Measurements from ENCODE around the gene FANCE.

Gene FANCE

GRCh38 chr6:35473075-35473849, 21.1 kb downstream of the FANCE start:
- peaks cover 4% of the 10 kb centered on the region for H3K4me1 ChIP-seq (ENCODE audit: control insufficient read depth, insufficient read depth, low read length)
- H3K36me3 ChIP-seq (ENCODE audit: control insufficient read depth, insufficient read depth, low read length) = peaks cover 17% of the 10 kb centered on the region
- no peak overlapping the region for H3K4me3 ChIP-seq (ENCODE audit: low read length)
- H3K27me3 ChIP-seq (ENCODE audit: control insufficient read depth, insufficient read depth, low read length) = no peaks in the 10 kb centered on the region
- no peak overlapping the region for H3K9ac ChIP-seq (ENCODE audit: low read length)
- H3K27ac ChIP-seq (ENCODE audit: low read depth, low read length) = no peak overlapping the region

GRCh38 chr6:35473850-35474130, 21.7 kb downstream of the FANCE start:
- no peak overlapping the region for H3K9ac ChIP-seq (ENCODE audit: low read length)
- H3K36me3 ChIP-seq (ENCODE audit: control insufficient read depth, insufficient read depth, low read length) = peaks cover 20% of the 10 kb centered on the region
- peaks cover 4% of the 10 kb centered on the region for H3K4me1 ChIP-seq (ENCODE audit: control insufficient read depth, insufficient read depth, low read length)
- H3K4me3 ChIP-seq (ENCODE audit: low read length) = no peak overlapping the region
- no peak overlapping the region for H3K27ac ChIP-seq (ENCODE audit: low read depth, low read length)
- no peaks in the 10 kb centered on the region for H3K27me3 ChIP-seq (ENCODE audit: control insufficient read depth, insufficient read depth, low read length)

- Histone ChIP-seq H3K27me3 (ENCODE audit: control insufficient read depth, insufficient read depth, low read length) (no peaks in the 10 kb centered on the region), H3K4me1 (ENCODE audit: control insufficient read depth, insufficient read depth, low read length) (peaks cover 4% of the 10 kb centered on the region), H3K36me3 (ENCODE audit: control insufficient read depth, insufficient read depth, low read length) (peaks cover 23% of the 10 kb centered on the region), H3K4me3 (ENCODE audit: low read length) (no peak overlapping the region), H3K9ac (ENCODE audit: low read length) (no peak overlapping the region), H3K27ac (ENCODE audit: low read depth, low read length) (no peak overlapping the region)
Measured at GRCh38 chr6:35474131-35474941, 22.2 kb downstream of the FANCE start.

DNA sequence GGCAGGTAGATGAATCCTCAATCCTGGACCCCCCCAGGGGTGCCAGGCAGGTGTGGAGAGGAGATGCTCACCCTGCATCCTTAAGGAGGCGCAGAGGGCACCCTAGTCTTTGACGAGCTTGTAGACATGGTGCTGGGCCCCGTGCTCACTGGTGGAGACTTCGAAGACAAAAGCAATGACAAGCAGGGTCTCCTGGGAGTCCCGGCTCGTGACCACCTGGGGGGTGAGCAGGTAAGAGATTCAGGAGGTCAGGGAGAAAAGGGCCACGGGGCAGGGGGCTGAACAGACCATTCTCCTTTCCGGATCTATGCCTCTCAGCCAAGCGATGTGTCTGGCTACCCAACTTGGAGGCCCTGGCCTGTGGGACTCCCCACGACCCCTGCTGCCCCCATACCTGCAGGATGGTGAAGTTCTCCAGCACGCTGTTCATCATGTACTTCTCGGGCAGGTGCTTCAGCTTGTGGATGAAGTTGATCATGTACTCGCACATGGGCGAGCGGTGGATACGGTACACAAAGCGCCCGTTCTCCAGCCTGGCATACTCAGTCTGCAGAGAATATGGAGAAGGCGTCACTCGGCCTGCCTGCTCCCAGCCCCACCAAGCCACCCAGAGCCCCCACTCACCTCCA, 22.9 kb downstream of the FANCE start:
- Histone ChIP-seq H3K4me3 (ENCODE audit: low read length) (no peak overlapping the region), H3K36me3 (ENCODE audit: control insufficient read depth, insufficient read depth, low read length) (peaks cover 21% of the 10 kb centered on the region), H3K27ac (ENCODE audit: low read depth, low read length) (no peak overlapping the region)

DNA sequence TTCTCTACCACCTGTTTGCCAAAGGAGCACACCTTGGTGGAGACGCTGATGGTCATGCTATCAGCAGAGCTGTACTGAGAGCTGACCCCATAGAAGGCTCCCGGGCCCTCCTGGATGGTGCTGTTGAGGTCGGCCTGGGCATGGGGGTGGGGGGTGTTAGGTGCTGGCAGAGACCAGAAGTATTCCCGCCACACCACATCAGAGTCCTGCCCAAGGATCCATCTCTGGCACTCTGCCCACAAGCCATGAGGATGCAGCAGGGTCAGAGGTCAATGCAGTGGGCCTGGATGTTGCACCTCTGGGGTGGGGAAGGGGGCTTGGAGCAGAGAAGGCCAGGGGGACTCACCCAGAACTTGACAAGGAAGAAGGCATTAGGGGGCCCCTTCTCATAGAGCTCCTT, 23.4 kb downstream of the FANCE start:
- Histone ChIP-seq H3K27me3 (ENCODE audit: control insufficient read depth, insufficient read depth, low read length) (no peaks in the 10 kb centered on the region), H3K4me3 (ENCODE audit: low read length) (no peak overlapping the region), H3K9ac (ENCODE audit: low read length) (no peak overlapping the region), H3K36me3 (ENCODE audit: control insufficient read depth, insufficient read depth, low read length) (peaks cover 24% of the 10 kb centered on the region), H3K4me1 (ENCODE audit: control insufficient read depth, insufficient read depth, low read length) (no peaks in the 10 kb centered on the region), H3K27ac (ENCODE audit: low read depth, low read length) (no peak overlapping the region)

More for the DNA sequence above, 22.9 kb downstream of the FANCE start:
- no peak overlapping the region for H3K9ac ChIP-seq (ENCODE audit: low read length)
- H3K27me3 ChIP-seq (ENCODE audit: control insufficient read depth, insufficient read depth, low read length) = no peaks in the 10 kb centered on the region
- H3K4me1 ChIP-seq (ENCODE audit: control insufficient read depth, insufficient read depth, low read length) = no peaks in the 10 kb centered on the region

DNA sequence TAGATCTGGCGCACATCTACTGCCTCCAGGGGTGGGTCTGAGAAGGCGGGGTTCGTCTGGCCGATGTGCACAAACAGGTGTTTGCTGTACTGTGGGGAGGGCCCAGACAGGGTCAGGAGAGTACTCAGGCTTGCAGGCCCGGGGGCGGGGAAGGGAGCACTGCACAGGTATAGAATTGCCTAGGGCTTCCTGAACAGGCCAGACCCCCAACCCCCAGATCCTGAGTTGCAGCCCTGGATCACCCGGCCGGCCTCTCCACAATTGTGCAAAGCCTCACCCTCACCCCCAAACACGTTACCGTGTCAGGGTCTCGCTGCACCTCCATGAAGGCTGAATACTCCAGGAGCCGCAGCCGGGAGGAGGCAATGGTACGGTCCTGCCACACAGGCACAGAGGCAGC, 23.9 kb downstream of the FANCE start:
- no peaks in the 10 kb centered on the region for H3K4me1 ChIP-seq (ENCODE audit: control insufficient read depth, insufficient read depth, low read length)
- H3K27ac ChIP-seq (ENCODE audit: low read depth, low read length) = no peak overlapping the region
- peaks cover 25% of the 10 kb centered on the region for H3K36me3 ChIP-seq (ENCODE audit: control insufficient read depth, insufficient read depth, low read length)
- H3K4me3 ChIP-seq (ENCODE audit: low read length) = no peak overlapping the region
- H3K27me3 ChIP-seq (ENCODE audit: control insufficient read depth, insufficient read depth, low read length) = no peaks in the 10 kb centered on the region
- H3K9ac ChIP-seq (ENCODE audit: low read length) = no peak overlapping the region

GRCh38 chr6:35477028-35477427, 24.9 kb downstream of the FANCE start:
- H3K27me3 ChIP-seq (ENCODE audit: control insufficient read depth, insufficient read depth, low read length) = no peaks in the 10 kb centered on the region
- H3K4me3 ChIP-seq (ENCODE audit: low read length) = no peak overlapping the region
- peaks cover 25% of the 10 kb centered on the region for H3K36me3 ChIP-seq (ENCODE audit: control insufficient read depth, insufficient read depth, low read length)
- H3K4me1 ChIP-seq (ENCODE audit: control insufficient read depth, insufficient read depth, low read length) = no peaks in the 10 kb centered on the region
- no peak overlapping the region for H3K27ac ChIP-seq (ENCODE audit: low read depth, low read length)
- H3K9ac ChIP-seq (ENCODE audit: low read length) = no peak overlapping the region

GRCh38 chr6:35477551-35478179, 25.5 kb downstream of the FANCE start:
- Histone ChIP-seq H3K36me3 (ENCODE audit: control insufficient read depth, insufficient read depth, low read length) (peaks cover 23% of the 10 kb centered on the region), H3K4me3 (ENCODE audit: low read length) (no peak overlapping the region), H3K27me3 (ENCODE audit: control insufficient read depth, insufficient read depth, low read length) (no peaks in the 10 kb centered on the region), H3K4me1 (ENCODE audit: control insufficient read depth, insufficient read depth, low read length) (no peaks in the 10 kb centered on the region), H3K27ac (ENCODE audit: low read depth, low read length) (no peak overlapping the region), H3K9ac (ENCODE audit: low read length) (no peak overlapping the region)

DNA sequence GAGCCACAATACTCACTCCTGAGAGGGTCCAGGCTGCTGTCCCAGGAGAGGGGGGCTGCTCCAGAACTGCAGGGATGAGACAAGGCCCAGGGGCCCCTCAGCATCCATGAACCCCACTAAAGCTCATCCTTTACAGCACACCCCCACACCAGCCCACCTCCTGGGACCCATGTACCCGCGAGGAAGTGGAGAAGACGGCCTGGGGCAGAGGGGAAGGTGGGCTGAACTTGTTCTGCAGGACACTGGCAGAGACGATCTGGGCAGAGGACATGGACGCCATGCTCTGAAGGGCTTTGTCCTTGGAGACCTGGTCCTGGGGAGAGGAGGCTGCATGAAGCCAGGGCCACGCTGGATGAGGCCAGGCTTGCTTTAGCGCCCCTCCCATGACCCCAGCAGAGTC, 26.1 kb downstream of the FANCE start:
- H3K4me1 ChIP-seq (ENCODE audit: control insufficient read depth, insufficient read depth, low read length) = no peaks in the 10 kb centered on the region
- no peaks in the 10 kb centered on the region for H3K27me3 ChIP-seq (ENCODE audit: control insufficient read depth, insufficient read depth, low read length)
- no peak overlapping the region for H3K4me3 ChIP-seq (ENCODE audit: low read length)
- peaks cover 25% of the 10 kb centered on the region for H3K36me3 ChIP-seq (ENCODE audit: control insufficient read depth, insufficient read depth, low read length)
- no peak overlapping the region for H3K27ac ChIP-seq (ENCODE audit: low read depth, low read length)
- no peak overlapping the region for H3K9ac ChIP-seq (ENCODE audit: low read length)

GRCh38 chr6:35480176-35480575, 28.0 kb downstream of the FANCE start:
- no peak overlapping the region for H3K4me3 ChIP-seq (ENCODE audit: low read length)
- peaks cover 16% of the 10 kb centered on the region for H3K36me3 ChIP-seq (ENCODE audit: control insufficient read depth, insufficient read depth, low read length)
- H3K9ac ChIP-seq (ENCODE audit: low read length) = no peak overlapping the region
- no peak overlapping the region for H3K27ac ChIP-seq (ENCODE audit: low read depth, low read length)
- H3K4me1 ChIP-seq (ENCODE audit: control insufficient read depth, insufficient read depth, low read length) = peaks cover 3% of the 10 kb centered on the region
- H3K27me3 ChIP-seq (ENCODE audit: control insufficient read depth, insufficient read depth, low read length) = no peaks in the 10 kb centered on the region

- Histone ChIP-seq H3K27me3 (ENCODE audit: control insufficient read depth, insufficient read depth, low read length) (no peaks in the 10 kb centered on the region), H3K4me1 (ENCODE audit: control insufficient read depth, insufficient read depth, low read length) (peaks cover 12% of the 10 kb centered on the region), H3K4me3 (ENCODE audit: low read length) (no peak overlapping the region), H3K9ac (ENCODE audit: low read length) (no peak overlapping the region), H3K27ac (ENCODE audit: low read depth, low read length) (no peak overlapping the region), H3K36me3 (ENCODE audit: control insufficient read depth, insufficient read depth, low read length) (peaks cover 16% of the 10 kb centered on the region)
Measured at GRCh38 chr6:35481226-35481625, 29.1 kb downstream of the FANCE start.

- Histone ChIP-seq H3K9ac (ENCODE audit: low read length) (no peak overlapping the region), H3K27me3 (ENCODE audit: control insufficient read depth, insufficient read depth, low read length) (no peaks in the 10 kb centered on the region), H3K4me3 (ENCODE audit: low read length) (no peak overlapping the region), H3K4me1 (ENCODE audit: control insufficient read depth, insufficient read depth, low read length) (peaks cover 29% of the 10 kb centered on the region), H3K36me3 (ENCODE audit: control insufficient read depth, insufficient read depth, low read length) (peaks cover 16% of the 10 kb centered on the region), H3K27ac (ENCODE audit: low read depth, low read length) (peak overlapping the region; percentile 43)
Measured at GRCh38 chr6:35483062-35483461, 30.9 kb downstream of the FANCE start.

Data from rectal smooth muscle tissue (tissue), 1 donor.